HG02870 (cell line): ENCODE data around the gene SRRM2.
A peak's percentile ranks its signal among the peaks of the same experiment; 100 is the strongest.
"Not testable (repeated sequence)": the region's sequence is repeated elsewhere in the genome, so short reads cannot be mapped to it uniquely, and the experiment has no call there.

Experiments used
- ATAC-seq: cut with Tn5 transposase; IDR thresholded peaks from one replicate; pipeline ENCODE4 v1.9.1; 2021; ENCODE audit warnings: mild to moderate bottlenecking, moderate library complexity; ENCODE audit not compliant: unreplicated experiment

The SRRM2 gene

DNA sequence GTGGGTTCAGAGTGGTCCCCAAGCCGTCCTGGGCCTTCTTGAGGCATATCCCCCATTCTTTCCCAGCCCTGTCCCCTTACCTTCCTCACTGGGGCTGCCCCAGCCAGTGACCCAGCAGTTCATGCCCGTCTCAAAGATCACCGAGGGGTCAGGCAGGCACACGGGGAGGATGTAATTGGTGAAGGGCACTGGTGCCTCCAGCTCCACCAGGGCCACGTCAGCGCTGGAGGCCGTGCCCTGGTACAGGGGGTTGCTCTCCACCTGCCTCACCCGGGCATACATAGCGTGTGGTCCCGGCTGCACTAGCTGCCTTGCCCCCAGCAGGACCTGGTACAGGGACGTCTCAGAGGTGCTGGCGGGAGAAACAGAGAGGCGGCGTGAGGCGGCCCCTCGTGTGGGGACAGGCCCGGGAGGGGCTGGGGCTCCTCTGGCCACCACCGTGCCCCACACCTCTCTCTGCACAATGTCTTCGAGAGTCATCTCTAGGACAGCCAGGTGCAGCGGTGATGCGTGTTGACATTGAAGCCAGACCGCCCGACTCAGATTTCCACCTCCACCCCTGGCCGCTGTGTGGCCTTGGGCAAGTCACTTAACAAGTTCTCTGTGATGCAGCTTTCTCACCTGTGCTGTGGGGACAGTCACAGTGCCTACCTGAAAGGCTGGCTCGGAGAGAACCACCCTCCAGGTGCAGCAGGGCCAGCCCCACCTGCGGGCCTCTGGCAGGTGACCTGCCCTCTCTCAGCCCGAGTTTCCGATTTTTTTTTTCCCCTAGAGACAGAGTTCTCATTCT, 38.3 kb upstream of the SRRM2 start:
- ATAC-seq: no peak

DNA sequence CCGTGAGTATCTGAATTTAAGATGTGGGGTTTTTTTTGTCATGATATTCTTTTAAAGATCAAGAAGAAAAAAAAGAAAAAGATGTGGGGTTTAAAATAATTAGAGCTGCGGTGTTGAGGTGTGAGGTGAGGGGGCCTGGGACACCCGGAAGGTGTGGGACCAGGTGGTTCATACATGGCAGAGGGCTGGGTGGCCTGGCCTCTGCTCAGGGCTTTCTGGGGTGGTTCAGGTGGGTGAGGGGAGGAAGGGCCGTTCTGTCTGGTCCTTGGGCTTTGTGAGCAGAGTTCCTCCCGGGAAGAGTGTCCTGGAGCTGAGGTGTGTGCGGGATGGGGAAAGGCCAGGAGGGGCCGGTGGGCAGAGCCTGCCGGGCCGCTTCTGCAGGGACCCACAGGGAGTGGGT, 37.4 kb upstream of the SRRM2 start:
- ATAC-seq: no peak

DNA sequence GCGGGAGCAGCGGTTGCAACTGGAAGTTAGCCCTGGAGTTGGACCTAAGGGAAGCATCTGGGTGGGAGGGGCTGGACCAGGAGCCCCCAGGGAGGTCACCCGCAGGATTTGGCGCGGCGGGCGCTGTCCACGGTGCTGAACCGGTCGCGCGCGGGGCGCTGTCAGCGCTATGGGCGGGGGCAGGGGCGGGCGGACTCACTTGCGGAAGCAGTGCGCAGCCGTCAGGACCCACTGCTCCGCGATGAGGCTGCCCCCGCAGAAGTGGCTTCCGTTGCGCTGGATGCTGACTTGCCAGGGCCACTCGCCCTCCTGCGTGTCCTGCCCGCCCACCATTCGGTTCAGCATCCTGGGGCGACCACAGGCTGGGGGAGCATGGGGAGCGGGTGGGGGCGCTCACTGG, 36.9 kb upstream of the SRRM2 start:
- ATAC-seq: no peak

DNA sequence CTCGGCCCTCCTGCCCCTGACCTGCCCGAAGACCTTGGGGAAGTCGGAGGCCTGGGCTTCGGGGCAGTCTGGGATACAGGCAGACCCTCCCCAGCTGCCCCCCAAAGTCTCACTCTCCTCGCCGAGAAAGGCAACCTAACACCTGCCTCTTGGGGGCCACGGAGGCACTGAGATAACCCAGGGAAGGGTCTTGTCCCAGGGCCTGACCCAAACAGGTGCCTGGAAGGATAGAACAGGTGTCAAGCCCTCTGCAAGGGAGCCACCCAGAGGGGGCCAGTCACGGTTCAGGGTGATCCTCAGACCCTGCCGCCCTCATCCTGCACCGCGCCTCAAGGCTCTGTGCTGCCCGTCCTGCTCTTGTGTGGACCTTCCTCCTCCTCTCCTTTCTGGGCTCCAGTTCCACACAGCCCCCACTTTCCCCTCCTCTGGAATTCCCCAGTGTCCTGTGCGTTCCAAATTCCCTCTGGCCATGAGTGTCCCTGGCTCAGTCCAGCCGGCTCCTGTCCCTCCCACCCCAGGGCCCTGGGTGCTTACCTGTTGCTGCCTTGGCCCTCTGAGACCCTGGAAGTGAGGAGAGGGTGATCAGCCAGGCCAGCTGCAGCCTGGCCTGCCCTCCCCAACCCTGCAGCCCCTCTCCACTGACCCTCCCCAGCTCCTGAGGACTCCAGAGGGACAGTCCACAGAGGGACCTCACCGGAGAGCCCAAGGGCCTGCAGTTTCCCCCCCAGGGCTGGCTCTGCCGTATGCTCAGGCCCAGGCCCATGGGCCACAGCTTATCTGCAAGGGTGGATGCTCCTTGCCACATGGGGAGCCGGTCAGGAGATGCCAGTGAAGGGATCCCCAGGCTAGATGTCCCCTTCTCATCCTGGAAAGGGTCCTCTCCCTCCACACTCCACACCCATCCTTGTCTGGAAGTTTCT, 36.2 kb upstream of the SRRM2 start:
- ATAC-seq: no peak

DNA sequence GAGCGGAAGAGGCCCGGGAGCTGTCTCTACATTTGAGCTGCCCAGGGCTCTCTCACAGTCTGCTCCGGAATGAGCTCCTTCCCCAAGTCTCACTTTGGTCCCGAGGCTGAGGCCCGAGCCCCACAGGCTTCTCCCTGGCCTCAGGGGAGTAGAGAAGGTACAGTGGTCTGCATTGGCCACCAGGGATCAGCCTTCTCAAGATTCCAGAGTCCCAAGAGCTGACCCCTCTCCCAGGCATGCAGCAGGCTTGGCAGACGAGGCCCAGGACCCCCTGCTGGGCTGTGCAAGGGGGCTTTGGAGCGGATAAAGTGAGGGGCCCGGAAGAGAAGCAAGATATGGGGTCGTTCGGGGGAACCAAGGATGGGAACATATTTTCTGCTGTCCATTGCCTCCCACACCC, 35.5 kb upstream of the SRRM2 start:
- no peak for ATAC-seq

DNA sequence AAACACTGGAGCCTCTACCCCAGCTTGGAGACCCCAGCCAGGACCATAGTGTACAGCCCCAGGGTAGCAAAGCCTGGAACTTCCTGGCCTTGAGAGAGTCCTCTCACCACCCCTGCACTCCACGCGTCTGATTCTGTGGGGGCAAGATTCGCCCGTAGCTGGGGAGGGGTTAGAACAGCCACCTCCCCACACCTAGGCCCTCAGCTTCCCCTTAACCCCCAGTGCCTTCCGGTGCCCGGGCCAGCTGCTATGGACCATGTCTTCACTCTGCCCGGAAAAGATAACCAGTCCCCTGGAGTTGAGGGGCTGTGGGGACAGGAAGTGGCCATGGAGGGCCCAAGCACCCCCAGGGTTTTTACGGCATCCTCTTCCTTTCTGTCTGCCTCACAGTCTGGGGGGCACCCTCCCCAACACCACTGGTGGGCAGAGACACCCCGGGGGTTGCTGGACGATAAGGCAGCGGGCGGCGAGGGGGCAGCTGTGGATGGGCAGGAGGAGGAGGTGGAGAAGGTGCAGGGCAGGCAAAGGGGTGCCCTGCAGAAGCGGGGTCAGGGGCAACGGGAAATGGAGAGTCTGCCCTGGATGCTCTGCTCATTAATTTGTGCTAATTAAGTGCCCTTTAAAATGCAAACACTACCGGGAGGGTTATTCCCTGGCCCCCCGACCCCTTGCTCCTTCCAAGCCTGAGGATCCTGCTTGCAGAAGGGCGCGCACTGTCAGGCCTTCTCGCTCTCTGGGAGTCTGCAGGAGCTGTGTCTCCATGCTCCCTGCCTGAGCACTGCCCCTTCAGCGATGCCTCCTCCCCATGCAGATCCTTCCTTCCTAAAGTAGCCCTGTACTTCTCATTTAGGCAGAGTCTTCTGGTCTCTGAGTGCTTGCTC, 34.8 kb upstream of the SRRM2 start:
- no peak for ATAC-seq

DNA sequence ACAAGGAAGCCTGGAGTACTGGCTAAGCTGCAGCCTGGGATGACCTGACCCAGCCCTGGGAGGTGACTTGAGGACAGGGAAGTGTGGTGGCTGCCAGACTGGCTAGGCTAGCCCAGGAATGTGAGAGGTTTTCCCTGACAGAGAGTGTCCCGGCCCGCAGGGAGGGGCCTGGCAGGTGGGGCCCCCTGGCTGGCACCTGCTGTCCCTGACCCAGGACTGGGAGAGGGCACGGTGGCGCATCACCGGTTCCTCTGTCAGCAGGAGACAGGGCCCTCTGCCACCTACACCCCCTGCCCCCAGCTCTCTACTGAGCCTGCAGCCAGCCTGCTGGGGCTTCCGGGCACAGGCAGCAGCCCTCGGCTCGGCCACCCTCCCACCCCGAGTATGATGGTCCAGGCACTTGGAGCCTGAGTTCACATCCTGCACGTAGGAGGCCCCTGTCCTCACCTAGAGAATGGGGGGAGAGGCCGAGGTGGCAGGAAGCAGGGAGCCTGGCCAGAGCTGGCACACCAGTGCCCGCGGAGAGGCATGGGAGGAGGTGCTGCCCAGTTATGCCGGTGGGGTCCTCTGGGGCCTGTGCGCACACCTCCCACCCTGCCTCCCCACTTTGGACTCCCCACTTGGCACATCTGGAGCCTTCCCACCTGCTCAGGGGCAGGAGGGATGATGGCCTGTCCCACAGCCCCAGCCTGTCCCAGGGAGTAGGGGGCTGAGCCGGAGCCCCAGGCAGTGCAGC, 32.9 kb upstream of the SRRM2 start:
- no peak for ATAC-seq

DNA sequence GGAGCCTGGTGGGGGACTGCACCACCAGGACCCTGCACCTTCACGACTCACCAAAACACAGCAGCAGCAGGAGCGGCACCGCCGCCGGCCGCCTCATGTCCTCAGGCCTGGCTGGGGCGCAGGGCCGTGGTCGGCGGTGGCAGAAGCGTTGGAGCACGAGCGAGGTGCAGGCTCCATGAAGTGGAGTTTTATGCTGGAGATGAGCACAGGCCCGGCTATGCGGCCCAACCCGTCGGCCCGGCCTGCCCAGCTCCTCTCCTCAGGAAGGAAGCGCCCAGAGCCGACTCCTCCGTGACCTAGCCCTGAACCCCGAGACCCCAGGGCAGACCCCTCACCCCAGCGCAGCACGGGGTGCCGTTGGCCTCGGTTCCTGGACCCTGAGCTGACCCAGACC, 32.4 kb upstream of the SRRM2 start, which contains the start of gene PRSS27:
Gene PRSS27, minus strand, starts transcription at position 161 of the 394 bp plus-strand sequence. Its CDS starts 64 bp downstream, at position 97.
- ATAC-seq: no peak

DNA sequence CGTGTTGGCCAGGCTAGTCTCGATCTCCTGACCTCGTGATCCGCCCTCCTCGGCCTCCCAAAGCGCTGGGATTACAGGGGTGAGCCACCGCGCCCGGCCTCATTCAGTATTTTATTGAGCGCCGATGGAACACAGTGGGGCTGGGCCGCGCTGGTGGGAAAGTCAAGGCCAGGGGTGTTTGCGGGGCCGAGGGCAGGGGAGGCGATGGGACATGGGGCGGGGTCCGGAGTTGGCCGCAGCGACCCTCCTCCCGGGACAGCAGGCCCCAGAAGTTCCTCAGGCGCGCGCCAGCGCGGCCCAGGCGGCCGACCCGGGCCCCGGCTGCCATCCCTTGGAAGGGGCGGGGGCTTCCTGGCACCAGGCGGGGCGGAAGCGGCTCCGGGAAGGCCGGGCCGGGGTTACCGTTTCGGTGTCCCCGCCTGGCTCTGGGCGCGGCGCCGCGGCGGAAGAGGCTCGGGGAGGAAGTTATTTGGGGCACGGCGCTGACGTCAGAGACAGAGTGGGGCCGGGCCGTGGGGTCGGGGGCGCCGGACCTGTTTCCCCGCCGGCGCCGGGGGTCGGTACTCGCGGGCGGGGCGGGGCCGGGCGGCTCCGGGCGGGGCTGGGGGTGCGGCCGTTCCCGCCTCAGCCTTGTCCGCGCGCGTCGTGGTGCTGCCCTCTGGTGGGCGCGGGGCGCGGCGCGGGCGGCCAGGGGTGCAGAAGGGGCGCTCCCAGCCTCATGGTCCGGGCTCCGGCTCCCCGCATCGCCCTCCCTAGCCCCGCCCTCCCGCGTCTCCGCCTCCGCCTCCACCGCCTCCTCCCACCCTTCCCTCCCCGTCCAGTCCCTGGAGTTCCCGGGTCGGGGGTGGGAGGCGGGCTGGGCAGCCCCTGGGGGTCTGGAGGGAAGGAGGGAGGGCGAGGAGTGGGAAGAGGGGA, 31.5 kb upstream of the SRRM2 start:
- peak; percentile 88 for ATAC-seq

DNA sequence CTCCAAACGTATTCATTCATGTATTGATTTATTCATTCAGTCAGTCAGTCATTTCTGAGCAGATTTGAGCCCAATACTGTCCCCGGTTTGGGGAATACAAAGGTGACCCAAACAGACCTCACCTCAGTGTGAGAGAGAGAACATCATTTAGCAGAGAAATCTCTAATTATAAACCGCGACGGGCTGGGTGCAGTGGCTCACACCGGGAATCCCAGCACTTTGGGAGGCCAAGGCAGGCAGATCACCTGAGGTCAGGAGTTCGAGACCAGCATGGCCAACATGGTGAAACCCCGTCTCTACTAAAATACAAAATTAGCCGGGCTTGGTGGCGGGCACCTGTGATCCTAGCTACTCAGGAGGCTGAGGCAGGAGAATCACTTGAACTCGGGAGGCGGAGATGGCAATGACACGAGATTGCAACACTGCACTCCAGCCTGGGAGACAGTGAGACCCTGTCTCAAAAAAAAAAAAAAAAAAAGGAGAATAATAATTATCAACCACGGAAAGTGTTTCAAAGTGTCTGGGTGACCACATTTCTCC, 30.7 kb upstream of the SRRM2 start:
- ATAC-seq: not testable (repeated sequence)

DNA sequence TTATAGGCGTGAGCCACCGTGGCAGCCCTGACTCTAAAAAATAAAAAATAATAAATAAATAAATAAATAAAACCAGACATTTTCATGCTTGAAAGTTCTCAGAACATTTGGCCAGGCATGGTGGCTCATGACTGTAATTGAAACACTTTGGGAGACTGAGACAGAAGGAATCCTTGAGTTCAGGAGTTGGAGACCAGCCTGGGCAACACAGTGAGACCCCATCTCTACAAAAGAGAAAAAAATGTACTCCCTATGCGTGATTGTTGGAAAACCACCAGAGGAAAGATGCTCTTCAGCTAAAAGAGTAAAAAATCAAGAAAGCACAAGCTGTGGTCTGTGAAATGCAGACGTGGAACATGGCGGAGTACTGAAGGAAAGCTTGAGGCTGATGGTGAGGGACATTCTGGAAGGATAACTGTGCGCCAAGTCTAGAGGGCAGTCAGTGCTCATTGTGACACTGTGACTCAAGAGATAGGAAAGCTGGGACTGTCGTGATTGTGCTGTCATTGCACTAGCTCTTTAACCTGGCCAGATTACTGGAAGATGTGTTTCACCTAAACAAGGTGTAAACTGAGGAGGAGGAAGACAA, 28.3 kb upstream of the SRRM2 start:
- no peak for ATAC-seq

DNA sequence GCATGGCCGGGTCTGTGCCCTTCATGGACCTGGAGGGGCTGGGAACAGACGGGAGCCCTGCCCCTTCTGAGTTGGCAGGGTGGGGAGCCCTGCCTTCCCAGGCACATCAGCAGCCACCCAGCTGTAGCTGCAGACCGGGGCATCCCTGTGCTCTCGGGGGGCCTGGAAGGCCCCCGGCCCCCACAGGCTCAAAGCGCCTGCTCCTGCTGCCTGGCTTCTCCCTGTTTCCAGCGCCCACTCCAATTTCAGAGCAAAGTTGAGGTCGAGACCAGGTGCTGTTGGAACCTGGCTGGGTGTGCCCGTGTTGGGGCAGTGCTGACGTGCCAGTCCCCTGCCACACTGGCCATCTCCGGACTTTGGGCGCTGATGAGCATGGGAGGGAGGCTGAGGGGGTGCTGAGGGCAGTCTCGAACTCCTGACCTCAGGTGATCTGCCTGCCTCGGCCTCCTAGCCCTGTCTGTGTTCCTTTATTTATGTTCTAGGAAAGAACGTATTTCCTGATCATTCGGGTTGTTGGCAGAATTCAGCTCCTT, 27.6 kb upstream of the SRRM2 start:
- ATAC-seq: no peak

DNA sequence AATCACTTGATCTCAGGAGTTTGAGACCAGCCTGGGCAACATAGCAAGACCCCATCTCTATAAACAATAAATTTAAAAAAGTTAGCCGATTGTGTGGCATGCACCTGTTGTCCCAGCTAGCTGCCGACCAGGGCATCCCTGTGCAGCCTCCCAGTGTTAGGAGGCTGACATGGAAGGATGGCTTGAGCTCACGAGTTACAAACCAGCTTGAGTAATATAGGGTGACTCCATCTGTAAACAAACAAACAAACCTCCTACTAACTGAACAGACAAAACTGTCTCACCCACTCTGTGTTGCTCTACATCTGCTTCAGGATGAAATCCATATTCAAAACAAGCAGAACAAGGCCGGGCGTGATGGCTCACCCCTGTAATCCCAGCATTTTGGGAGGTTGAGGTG, 25.5 kb upstream of the SRRM2 start:
- ATAC-seq: no peak

DNA sequence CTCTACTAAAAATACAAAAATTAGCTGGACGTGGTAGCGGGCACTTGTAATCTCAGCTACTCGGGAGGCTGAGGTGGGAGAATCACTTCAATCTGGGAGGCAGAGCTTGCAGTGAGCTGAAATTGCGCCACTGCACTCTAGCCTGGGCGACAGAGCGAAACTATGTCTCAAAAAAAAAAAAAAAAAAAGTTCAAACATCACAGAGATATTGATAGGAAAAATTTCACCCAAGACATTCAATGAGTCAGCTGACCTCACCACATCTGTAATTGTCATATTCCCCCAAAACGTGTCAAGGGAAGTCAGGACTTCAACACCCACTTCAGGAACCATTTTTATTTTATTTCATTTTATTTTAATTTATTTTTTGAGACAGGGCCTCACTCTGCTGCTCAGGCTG, 24.4 kb upstream of the SRRM2 start:
- ATAC-seq: no peak

DNA sequence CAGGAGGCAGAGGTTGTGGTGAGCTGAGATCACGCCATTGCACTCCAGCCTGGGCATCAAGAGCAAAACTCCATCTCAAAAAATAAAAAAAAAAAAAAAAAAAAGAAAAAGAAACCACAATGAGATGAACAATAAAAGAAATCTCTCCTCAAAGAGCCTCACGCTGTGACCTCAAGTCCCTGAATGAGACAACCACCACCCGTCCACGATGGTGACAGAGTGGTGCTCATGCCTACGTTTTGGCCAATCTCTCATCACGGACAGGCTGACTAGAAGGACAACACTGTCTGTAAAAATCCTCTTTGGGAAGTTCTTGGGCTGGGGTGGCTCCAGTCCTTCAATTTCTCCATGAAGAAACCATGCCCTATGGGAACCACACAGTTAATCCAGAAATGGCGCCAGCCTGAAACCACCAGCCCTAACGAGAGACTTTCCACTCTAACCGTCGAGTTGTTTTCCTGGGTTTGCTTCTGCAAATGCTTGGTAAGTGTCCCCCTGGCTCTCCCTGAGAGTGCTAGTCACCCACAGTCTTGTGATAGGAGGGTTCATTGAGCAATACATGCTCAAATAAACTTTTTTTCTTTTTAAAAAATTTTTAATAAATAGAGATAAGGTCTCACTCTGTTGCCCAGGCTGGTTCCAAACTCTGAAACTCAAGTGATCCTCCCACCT, 17.5 kb upstream of the SRRM2 start:
- no peak for ATAC-seq

DNA sequence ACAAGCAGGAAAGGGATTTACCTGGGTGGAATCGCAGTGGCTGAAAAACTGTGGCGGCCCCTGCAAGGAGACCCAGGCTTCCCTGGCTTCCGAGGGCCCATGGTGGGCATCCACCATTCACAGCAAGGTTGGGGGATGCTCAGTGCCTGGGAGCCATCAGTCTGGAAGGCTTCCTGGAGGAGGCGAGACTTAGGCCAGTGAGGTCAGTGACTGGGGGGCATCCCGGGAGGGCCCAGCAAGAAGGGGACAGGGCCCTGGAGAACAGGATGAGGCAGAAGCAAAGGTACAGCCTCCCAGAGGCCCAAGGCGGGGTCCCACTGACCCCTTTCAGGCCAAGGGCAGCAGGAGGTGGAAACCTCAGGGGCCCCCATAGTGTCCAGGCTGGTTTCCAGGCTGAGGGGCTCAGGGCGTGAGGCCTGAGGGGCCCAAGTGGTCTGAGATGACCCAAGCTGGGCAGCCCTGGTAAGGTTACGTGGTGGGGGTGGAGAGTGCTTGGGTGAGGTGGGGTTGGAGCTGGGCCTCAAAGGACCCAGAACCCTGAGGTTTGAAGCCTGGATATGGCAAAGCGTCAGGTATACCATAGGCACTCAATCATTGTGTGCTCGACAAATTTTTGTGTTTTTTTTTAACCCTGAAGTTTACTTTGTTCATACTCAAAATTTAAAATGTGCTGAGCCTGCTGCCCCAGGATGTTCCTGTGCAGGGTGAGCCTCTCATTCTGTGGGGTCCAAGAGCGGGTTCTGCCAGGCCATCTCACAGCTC, 15.8 kb upstream of the SRRM2 start:
- ATAC-seq: no peak

DNA sequence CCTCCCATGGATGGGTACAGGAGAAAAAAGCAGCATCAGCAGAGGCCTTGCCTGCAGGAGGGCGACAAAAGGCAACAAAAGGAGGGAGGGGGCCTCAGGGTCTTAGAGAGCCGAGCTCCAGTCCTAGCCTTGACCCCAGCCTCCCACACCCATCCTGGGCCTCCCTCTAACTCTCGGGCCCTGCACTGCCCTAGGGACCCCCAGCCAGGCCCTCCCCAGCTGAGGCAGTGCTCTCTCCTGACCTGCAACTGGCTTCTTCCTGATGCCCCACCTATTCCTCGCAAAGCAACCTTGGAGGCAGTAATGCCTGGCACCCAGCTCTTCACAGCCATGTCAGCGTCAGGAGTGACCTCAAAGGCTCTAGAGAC, 15.2 kb upstream of the SRRM2 start:
- no peak for ATAC-seq
